ENCODE results near the gene GRK2. TPM values are rescaled to one million over a fixed set of nuclear protein-coding genes. Genes with fewer than 3 reads are reported as not detected.

GRK2 gene
- total RNA-seq, 1 experiment from 2014 or later: 48.1 TPM

- H3K4me3 Mint-ChIP-seq (ENCODE audit: unreplicated experiment): peak overlapping the region; percentile 96
- CTCF ChIA-PET: interaction anchor here (0.6 to 3.6 kb wide), 8 partner anchors 19 to 306 kb away, joined by 3 to 19 read pairs (median 4); no protein-coding TSS in a partner anchor
- H3K4me1 Mint-ChIP-seq (ENCODE audit: insufficient read depth, unreplicated experiment): peaks cover 24% of the 10 kb centered on the region
- H3K36me3 Mint-ChIP-seq (ENCODE audit: insufficient read depth, unreplicated experiment): peaks cover 49% of the 10 kb centered on the region
- TF ChIP-seq, protein P1, sequence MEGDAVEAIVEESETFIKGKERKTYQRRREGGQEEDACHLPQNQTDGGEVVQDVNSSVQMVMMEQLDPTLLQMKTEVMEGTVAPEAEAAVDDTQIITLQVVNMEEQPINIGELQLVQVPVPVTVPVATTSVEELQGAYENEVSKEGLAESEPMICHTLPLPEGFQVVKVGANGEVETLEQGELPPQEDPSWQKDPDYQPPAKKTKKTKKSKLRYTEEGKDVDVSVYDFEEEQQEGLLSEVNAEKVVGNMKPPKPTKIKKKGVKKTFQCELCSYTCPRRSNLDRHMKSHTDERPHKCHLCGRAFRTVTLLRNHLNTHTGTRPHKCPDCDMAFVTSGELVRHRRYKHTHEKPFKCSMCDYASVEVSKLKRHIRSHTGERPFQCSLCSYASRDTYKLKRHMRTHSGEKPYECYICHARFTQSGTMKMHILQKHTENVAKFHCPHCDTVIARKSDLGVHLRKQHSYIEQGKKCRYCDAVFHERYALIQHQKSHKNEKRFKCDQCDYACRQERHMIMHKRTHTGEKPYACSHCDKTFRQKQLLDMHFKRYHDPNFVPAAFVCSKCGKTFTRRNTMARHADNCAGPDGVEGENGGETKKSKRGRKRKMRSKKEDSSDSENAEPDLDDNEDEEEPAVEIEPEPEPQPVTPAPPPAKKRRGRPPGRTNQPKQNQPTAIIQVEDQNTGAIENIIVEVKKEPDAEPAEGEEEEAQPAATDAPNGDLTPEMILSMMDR (IDR thresholded peaks at IDR 0.05; ENCODE audit: unreplicated experiment): no peak
- H3K27me3 Mint-ChIP-seq (ENCODE audit: insufficient read depth, unreplicated experiment): no peaks in the 10 kb centered on the region
- H3K27ac Mint-ChIP-seq (ENCODE audit: low read depth, unreplicated experiment): peak overlapping the region; percentile 97
- H3K9me3 Mint-ChIP-seq (ENCODE audit: unreplicated experiment): no peaks in the 10 kb centered on the region
- intact Hi-C loops (cut with micrococcal nuclease): loop anchor here (2.0 kb wide), 2 partner anchors 121 to 185 kb away; partner anchors contain the start of gene KDM2A
- BruUV-seq (replicated peaks): TSS peak; percentile 66
- DNase-seq (ENCODE audit: unreplicated experiment): peak; percentile 98
- POLR2A ChIA-PET: interaction anchor here (0.5 to 3.8 kb wide), 42 partner anchors 8 to 628 kb away, joined by 3 to 35 read pairs (median 4); partner anchors contain the start of genes ANKRD13D, CLCF1, KDM2A and POLD4
These were observed 26.3 kb upstream of the GRK2 start for GRCh38 chr11:67239783-67240575.

- Mint-ChIP-seq H3K9me3 (ENCODE audit: unreplicated experiment) (no peaks in the 10 kb centered on the region), H3K27me3 (ENCODE audit: insufficient read depth, unreplicated experiment) (no peaks in the 10 kb centered on the region), H3K36me3 (ENCODE audit: insufficient read depth, unreplicated experiment) (peaks cover 50% of the 10 kb centered on the region), H3K4me1 (ENCODE audit: insufficient read depth, unreplicated experiment) (peaks cover 24% of the 10 kb centered on the region), H3K27ac (ENCODE audit: low read depth, unreplicated experiment) (peak overlapping the region; percentile 97), H3K4me3 (ENCODE audit: unreplicated experiment) (peak overlapping the region; percentile 96)
- POLR2A ChIA-PET: interaction anchor here (0.6 to 3.8 kb wide), 24 partner anchors 8 to 396 kb away, joined by 3 to 35 read pairs (median 5); partner anchors contain the start of genes ANKRD13D, KDM2A, POLD4 and SSH3
- intact Hi-C loops (cut with micrococcal nuclease): loop anchor here (2.0 kb wide), 2 partner anchors 122 to 186 kb away; partner anchors contain the start of gene KDM2A
- CTCF ChIA-PET: interaction anchor here (0.5 to 3.6 kb wide), 9 partner anchors 22 to 238 kb away, joined by 3 to 19 read pairs (median 3); no protein-coding TSS in a partner anchor
- TF ChIP-seq, protein P1 (IDR thresholded peaks at IDR 0.05; ENCODE audit: unreplicated experiment): no peak
- no TSS peak for BruUV-seq (replicated peaks)
- peak; percentile 82 for DNase-seq (ENCODE audit: unreplicated experiment)
These were observed 25.5 kb upstream of the GRK2 start for GRCh38 chr11:67240576-67241389.

DNA sequence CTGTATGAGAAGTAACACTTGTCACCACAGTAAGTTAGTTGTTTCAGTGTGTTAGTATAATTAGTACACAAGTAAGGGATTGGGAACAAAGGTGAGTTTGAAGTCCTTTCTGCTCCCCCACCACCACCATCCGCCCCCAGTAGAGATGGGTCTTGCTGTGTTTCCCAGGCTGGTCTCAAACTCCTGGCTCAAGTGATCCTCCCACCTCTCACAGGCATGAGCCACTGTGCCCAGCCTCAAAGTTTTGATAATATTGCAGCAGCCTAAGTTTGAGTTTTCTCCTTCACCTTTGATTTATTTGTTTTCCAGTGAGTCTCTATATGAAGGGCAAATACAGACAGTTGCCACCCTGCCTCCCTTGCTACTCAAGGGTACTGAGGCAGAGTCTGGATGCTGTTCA is 23.7 kb upstream of the GRK2 start:
- H3K4me1 Mint-ChIP-seq (ENCODE audit: insufficient read depth, unreplicated experiment): peaks cover 24% of the 10 kb centered on the region
- H3K27ac Mint-ChIP-seq (ENCODE audit: low read depth, unreplicated experiment): peak overlapping the region; percentile 97
- TF ChIP-seq, protein P1 (IDR thresholded peaks at IDR 0.05; ENCODE audit: unreplicated experiment): no peak
- POLR2A ChIA-PET: interaction anchor here (0.8 to 1.2 kb wide), 3 partner anchors 61 to 104 kb away, joined by 3 to 4 read pairs (median 3); partner anchors contain the start of gene SSH3
- BruUV-seq (replicated peaks): no TSS peak
- H3K27me3 Mint-ChIP-seq (ENCODE audit: insufficient read depth, unreplicated experiment): no peaks in the 10 kb centered on the region
- H3K36me3 Mint-ChIP-seq (ENCODE audit: insufficient read depth, unreplicated experiment): peaks cover 61% of the 10 kb centered on the region
- CTCF ChIA-PET: interaction anchor here (1.1 kb wide), 1 partner anchor 21 kb away, joined by 4 read pairs; no protein-coding TSS in a partner anchor
- no peaks in the 10 kb centered on the region for H3K9me3 Mint-ChIP-seq (ENCODE audit: unreplicated experiment)
- intact Hi-C loops (cut with micrococcal nuclease): no loop called here
- no peak for DNase-seq (ENCODE audit: unreplicated experiment)
- peak overlapping the region; percentile 96 for H3K4me3 Mint-ChIP-seq (ENCODE audit: unreplicated experiment)

Data from MCF 10A (cell line).